ENCODE data around the gene HYAL1.
A peak's percentile ranks its signal among the peaks of the same experiment; 100 is the strongest.

HYAL1 gene

GRCh38 chr3:50299638-50299928, 3.8 kb downstream of the HYAL1 start:
- H3K9me3 Mint-ChIP-seq, result no peaks in the 10 kb centered on the region
- peak overlapping the region; percentile 95 for H3K27ac Mint-ChIP-seq
- no peaks in the 10 kb centered on the region for H3K36me3 Mint-ChIP-seq (ENCODE audit: low read depth)
- DNase-seq, result no peak
- peaks cover 5% of the 10 kb centered on the region for H3K27me3 Mint-ChIP-seq (ENCODE audit: low read depth, poor library complexity)
- no peak for TF ChIP-seq CTCF (IDR thresholded peaks at IDR 0.05)
- peaks cover 29% of the 10 kb centered on the region for H3K4me1 Mint-ChIP-seq
- H3K4me3 Mint-ChIP-seq, result peak overlapping the region; percentile 96

GRCh38 chr3:50298836-50299637, 4.3 kb downstream of the HYAL1 start, which contains the start of the genes HYAL3 and NAA80:
Gene HYAL3, minus strand, starts transcription at chr3:50299405. Its CDS starts 3,803 bp downstream, at chr3:50295602.
Gene NAA80, minus strand, starts transcription at chr3:50299405. Its CDS starts 1,942 bp downstream, at chr3:50297463.
- DNase-seq, result peak; percentile 99
- peaks cover 5% of the 10 kb centered on the region for H3K27me3 Mint-ChIP-seq (ENCODE audit: low read depth, poor library complexity)
- peaks cover 29% of the 10 kb centered on the region for H3K4me1 Mint-ChIP-seq
- H3K36me3 Mint-ChIP-seq (ENCODE audit: low read depth), result no peaks in the 10 kb centered on the region
- H3K4me3 Mint-ChIP-seq, result peak within 1 kb of the TSS; percentile 96
- H3K27ac Mint-ChIP-seq, result peak within 1 kb of the TSS; percentile 95
- peak; percentile 26 for TF ChIP-seq CTCF (IDR thresholded peaks at IDR 0.05)
- no peaks in the 10 kb centered on the region for H3K9me3 Mint-ChIP-seq

GRCh38 chr3:50297896-50298725, 5.3 kb downstream of the HYAL1 start:
- no peak overlapping the region for H3K27ac Mint-ChIP-seq
- H3K4me3 Mint-ChIP-seq, result peak overlapping the region; percentile 96
- no peaks in the 10 kb centered on the region for H3K9me3 Mint-ChIP-seq
- DNase-seq, result no peak
- peaks cover 5% of the 10 kb centered on the region for H3K27me3 Mint-ChIP-seq (ENCODE audit: low read depth, poor library complexity)
- H3K36me3 Mint-ChIP-seq (ENCODE audit: low read depth), result no peaks in the 10 kb centered on the region
- no peak for TF ChIP-seq CTCF (IDR thresholded peaks at IDR 0.05)
- H3K4me1 Mint-ChIP-seq, result peaks cover 27% of the 10 kb centered on the region

GRCh38 chr3:50297384-50297775, 6.0 kb downstream of the HYAL1 start:
- H3K36me3 Mint-ChIP-seq (ENCODE audit: low read depth), result no peaks in the 10 kb centered on the region
- H3K9me3 Mint-ChIP-seq, result no peaks in the 10 kb centered on the region
- H3K27ac Mint-ChIP-seq, result no peak overlapping the region
- no peak for DNase-seq
- H3K4me1 Mint-ChIP-seq, result peaks cover 28% of the 10 kb centered on the region
- H3K4me3 Mint-ChIP-seq, result no peak overlapping the region
- no peak for TF ChIP-seq CTCF (IDR thresholded peaks at IDR 0.05)
- peaks cover 5% of the 10 kb centered on the region for H3K27me3 Mint-ChIP-seq (ENCODE audit: low read depth, poor library complexity)

GRCh38 chr3:50296721-50297383, 6.5 kb downstream of the HYAL1 start:
- TF ChIP-seq CTCF (IDR thresholded peaks at IDR 0.05), result no peak
- no peaks in the 10 kb centered on the region for H3K36me3 Mint-ChIP-seq (ENCODE audit: low read depth)
- no peak overlapping the region for H3K4me3 Mint-ChIP-seq
- DNase-seq, result no peak
- no peak overlapping the region for H3K27ac Mint-ChIP-seq
- H3K4me1 Mint-ChIP-seq, result peaks cover 26% of the 10 kb centered on the region
- H3K27me3 Mint-ChIP-seq (ENCODE audit: low read depth, poor library complexity), result peaks cover 5% of the 10 kb centered on the region
- H3K9me3 Mint-ChIP-seq, result no peaks in the 10 kb centered on the region
